ENCODE data around the gene IER5.
"Not testable (repeated sequence)": the region's sequence is repeated elsewhere in the genome, so short reads cannot be mapped to it uniquely, and the experiment has no call there.

IER5 gene

GRCh38 chr1:181088079-181089016, at the start of gene IER5:
TSS of gene IER5 (plus strand) at chr1:181088700. CDS start at chr1:181088903, 203 bp downstream.
- DNase-seq, result peak; percentile 98

DNA sequence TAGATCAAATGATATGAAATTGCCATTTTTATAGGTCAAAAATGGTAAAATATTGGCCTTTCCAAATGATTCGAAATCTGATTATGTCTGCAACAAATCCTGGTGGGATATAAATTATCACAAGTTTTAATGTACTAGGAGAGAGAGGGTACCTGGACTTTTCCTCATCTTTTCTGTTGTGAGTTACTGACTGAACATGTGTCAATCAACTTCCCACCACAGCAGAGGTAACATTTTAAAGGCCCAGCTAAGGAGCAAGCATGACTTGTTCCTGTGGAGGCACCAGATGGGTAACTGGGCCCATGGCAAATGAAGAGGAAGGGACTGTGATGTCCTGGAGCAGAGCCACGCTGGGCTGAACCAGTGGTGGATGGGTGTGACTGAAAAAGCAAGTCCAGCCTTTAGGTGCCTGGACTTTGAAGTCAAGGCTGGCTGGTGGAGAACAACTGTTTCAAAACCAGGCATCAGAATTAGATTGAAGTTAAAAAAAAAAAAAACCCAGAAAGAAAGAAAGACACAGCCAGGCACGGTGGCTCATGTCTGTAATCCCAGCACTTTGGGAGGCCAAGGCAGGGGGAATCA, 48.1 kb upstream of the IER5 start:
- DNase-seq, result no peak

- peak; percentile 22 for DNase-seq
Observed at GRCh38 chr1:181043025-181043888, 45.2 kb upstream of the IER5 start.

DNA sequence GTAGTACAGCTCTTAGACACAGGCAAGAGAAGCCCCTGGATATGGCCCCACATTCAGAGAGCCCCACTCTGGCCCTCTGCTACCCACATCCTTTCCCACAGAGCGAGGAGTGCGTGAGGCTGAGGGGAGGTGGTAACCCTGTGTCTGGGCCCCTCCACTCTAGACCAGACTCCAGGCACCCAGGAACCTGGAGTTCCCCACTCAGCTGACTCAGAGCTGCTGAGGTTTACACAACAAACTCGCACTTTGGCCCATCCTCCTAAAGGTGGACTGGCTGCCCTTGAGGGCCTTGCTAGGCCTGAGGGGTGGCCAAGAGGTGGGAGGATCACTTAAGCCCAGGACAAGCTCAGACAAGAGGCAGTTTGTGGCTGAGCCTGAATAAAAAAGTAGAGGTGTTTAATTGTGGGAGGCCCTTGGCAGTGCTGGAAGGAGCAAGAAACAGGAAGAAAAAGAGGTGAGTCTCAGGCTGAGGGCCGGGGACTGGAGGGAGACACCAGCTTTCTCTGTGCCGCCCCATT, 44.0 kb upstream of the IER5 start:
- peak; percentile 70 for DNase-seq

GRCh38 chr1:181045946-181046345, 42.6 kb upstream of the IER5 start:
- DNase-seq, result not testable (repeated sequence)

DNA sequence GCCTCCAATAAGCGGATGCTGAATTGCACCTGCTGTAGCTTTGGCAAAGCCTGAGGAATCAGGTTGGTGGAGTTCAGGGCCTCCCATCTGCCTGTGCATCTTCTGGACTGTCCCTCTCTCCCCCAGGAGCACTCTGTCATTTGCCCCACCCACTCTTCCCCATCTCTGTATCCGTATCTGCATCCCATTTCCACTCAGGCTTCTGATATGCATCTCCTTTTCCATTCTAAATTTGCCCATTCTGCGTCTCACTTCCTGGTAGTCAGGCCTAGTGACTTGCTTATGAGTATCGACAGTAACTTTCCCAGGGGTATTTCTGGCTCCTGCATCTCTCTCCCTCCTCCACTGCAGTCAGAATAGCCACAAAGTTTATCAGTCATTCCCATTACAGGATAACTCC, 39.1 kb upstream of the IER5 start:
- no peak for DNase-seq

DNA sequence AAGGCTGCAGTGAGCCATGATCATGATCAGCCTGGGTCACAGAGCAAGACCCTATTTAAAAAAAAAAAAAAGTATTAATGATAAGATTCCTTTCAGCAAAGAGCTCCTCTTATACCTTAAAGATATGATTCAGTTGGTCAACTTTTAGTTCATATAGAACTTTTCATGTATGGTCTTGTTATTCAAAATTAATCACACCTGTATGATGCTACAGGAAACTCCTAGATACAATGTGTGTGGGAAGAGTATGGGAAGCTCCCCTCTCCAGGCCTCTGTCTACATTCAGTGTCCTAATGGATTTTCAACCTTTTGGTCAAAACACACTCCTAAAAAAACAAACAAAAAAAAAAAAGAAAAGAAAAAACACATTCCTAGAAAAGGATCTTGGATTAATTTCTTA, 37.6 kb upstream of the IER5 start:
- DNase-seq, result no peak

GRCh38 chr1:181056560-181056959, 31.9 kb upstream of the IER5 start:
- no peak for DNase-seq

DNA sequence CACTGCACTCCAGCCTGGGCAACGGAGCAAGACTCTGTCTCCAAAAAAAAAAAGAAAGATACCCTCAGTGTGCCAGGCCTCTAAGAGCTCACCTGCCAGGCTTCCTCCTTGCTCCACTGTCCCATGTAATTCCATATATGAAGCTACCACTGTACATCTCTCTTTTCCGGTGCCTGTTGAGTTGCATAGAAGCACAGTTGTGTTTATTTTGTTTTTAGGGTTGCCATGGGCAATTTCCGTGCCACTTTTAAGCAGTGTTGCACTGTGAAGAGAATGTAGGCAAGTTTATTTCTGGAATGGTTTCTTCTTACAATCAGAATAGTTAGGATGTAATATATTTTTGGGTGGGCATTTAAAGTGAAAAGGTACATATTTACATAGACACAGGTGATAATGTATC, 31.4 kb upstream of the IER5 start:
- DNase-seq, result no peak

GRCh38 chr1:181059435-181059834, 29.1 kb upstream of the IER5 start:
- DNase-seq, result no peak

- DNase-seq, result no peak
Observed at GRCh38 chr1:181060066-181060465, 28.4 kb upstream of the IER5 start.

- not testable (repeated sequence) for DNase-seq
Observed at GRCh38 chr1:181060947-181061346, 27.6 kb upstream of the IER5 start.

GRCh38 chr1:181061487-181061886, 27.0 kb upstream of the IER5 start:
- no peak for DNase-seq

- DNase-seq, result no peak
Observed at GRCh38 chr1:181061891-181062835, 26.3 kb upstream of the IER5 start.

DNA sequence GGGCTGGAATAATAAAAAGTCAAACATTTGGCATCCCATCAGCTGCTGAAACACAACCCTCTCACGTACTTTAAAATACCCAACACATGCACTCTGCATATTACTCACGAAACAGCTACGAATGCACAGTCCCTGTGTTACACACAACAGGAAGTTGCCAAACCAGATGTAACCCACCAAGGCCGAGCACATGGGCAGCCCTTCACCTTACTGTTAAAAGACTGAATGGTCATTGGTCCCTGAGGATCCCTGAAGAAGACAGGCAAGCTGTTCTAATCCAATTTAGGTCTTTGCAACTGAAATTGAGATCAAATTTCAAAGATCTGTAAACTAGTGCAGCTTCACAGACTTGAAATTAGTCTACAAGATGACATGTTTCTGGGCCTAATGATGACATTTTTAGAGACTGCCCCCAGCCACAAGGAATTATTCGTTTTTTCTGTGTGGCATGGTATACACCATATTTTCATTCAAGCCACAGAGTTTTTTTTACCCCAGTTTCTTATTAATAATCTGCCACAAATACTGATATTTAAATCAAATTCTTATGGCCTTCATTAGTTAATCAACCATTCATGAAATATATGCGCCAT, 25.6 kb upstream of the IER5 start:
- DNase-seq, result peak; percentile 77

- no peak for DNase-seq
Observed at GRCh38 chr1:181064011-181064623, 24.4 kb upstream of the IER5 start.

DNA sequence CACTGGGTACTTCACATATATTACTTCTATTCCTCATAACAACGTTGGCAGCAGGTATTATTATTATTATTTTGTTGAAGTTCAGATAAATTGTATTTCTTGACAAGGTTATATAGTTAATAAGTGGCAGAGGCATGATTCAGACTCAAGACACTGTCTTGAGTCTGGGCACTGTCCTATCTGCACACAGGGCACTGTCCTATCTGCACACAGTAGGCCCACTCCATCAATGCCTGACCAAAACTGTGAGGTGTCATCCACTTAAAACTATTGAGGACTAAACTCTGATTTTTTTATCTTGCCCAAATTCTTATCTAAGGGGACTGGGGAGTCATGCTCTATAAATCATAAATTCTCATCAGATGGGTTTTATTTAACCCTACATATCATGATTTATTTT, 23.8 kb upstream of the IER5 start:
- no peak for DNase-seq

DNA sequence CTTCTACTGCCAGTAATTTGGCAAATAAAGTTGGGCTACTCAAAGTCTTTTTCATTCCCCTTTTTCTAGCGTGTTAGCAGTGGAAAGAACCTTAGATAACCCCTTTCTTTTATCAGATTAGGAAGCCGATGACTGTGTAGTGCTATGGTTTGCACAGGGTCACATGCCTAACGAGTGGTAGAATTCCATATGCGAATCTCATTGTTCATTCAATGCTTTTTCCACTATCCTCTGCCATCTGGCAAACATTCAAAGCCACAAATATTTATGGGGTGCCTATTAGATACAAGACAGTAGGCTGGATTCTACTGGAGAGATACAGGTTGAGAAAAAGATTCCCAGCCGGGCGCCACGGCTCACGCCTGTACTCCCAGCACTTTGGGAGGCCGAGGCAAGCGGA, 14.9 kb upstream of the IER5 start:
- no peak for DNase-seq

DNA sequence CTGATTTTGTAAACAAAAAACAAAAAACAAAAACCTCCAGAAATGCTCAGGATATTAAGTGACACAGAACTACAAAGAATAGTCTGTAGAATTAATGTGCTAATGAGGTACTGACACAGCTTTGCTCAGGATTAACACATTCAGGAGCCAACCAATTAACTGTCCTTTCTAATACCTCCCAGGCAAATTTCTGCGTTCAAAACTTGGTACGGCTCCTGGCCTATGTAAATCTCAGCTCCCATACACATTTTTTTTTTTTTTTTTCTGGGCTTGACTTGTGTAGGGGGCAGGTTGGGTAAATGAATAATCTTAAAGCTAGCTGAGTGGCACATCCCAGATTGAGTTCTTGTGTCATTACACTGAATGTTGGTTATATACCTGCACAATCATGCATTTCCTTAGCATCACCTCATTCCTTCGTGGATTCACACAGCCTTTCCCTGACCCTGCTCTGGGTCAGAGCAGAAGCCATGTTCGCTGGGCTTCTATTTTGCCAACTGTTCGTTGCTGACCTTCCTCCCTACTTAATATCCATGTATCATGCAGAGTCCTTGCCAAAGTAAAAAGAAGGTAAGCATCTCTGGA, 12.6 kb upstream of the IER5 start:
- no peak for DNase-seq

GRCh38 chr1:181076852-181077251, 11.6 kb upstream of the IER5 start:
- DNase-seq, result no peak

All from activated CD4-positive, alpha-beta T cell treated with anti-CD3 and anti-CD28 coated beads, Interleukin-2, amount 50 U/mL, for 16 hours (primary cell).